ENCODE results near the gene EEIG2. TPM values are rescaled to one million over a fixed set of nuclear protein-coding genes. Genes with fewer than 3 reads are reported as not detected.

The EEIG2 gene
- 7.7 and 20.8 TPM in 2 replicates for total RNA-seq (2011; cell fraction: chromatin; rRNA removed; ENCODE audit: low replicate concordance)
- 3.3 and 4.5 TPM in 2 replicates for total RNA-seq (2011; cell fraction: nucleolus; rRNA removed)
- 9.1 and 18.0 TPM in 2 replicates for total RNA-seq (2011; cell fraction: nucleoplasm; rRNA removed)
- 13.9 and 14.5 TPM in 2 replicates for total RNA-seq (2014; rRNA removed)
- total RNA-seq (2014; rRNA removed; fragmentation: Illumina TruSeq; extraction: Trizol): 26.9 and 27.3 TPM in 2 replicates
- 21.8 and 24.4 TPM in 2 replicates for total RNA-seq (2015; rRNA removed; fragmentation: Illumina TruSeq; extraction: Trizol)
- total RNA-seq (2021): 21.0 and 22.8 TPM in 2 replicates
- 18.8 and 21.1 TPM in 2 replicates for polyA plus RNA-seq (2011; rRNA removed)
- polyA plus RNA-seq (2011; cell fraction: cytosol; rRNA removed): 4.0 and 10.7 TPM in 2 replicates
- 6.8 and 10.7 TPM in 2 replicates for polyA plus RNA-seq (2011; cell fraction: nucleus; rRNA removed)
- polyA plus RNA-seq (2012): 10.8 and 18.5 TPM in 2 replicates
- 11.8 and 15.2 TPM in 2 replicates for polyA plus RNA-seq (2014; fragmentation: Illumina TruSeq; extraction: Trizol)
- 1 to 10 TPM; 6.1 to 8.0 TPM for polyA plus RNA-seq (2014; fragmentation: Nextera tagmentation; extraction: Ambion mirVana)
- 12.2 and 12.7 TPM in 2 replicates for polyA plus RNA-seq (2014; rRNA removed)
- polyA minus RNA-seq (2011; rRNA and poly(A)+ RNA removed): 30.8 and 35.3 TPM in 2 replicates
- 13.7 and 16.0 TPM in 2 replicates for polyA minus RNA-seq (2011; cell fraction: cytosol; rRNA and poly(A)+ RNA removed)
- polyA minus RNA-seq (2011; cell fraction: nucleus; rRNA and poly(A)+ RNA removed): 6.6 and 11.7 TPM in 2 replicates
- percentile 78 among the genes with signal in this experiment for Bru-seq, nascent RNA
- percentile 81 among the genes with signal in this experiment for BruChase-seq, experiment 1, labeled RNA remaining after a 2-hour chase
- percentile 83 among the genes with signal in this experiment for BruChase-seq, experiment 2, labeled RNA remaining after a 6-hour chase
- long read RNA-seq, experiment 1, full-length matches to known transcripts: 74 of 92 reads
- long read RNA-seq, experiment 1, partial matches to known transcripts: 2 of 92 reads
- long read RNA-seq, experiment 1, other reads (novel, unspliced or antisense): 16 of 92 reads
- long read RNA-seq, experiment 2, partial matches to known transcripts: 1 of 8 reads
- long read RNA-seq, experiment 2, other reads (novel, unspliced or antisense): 7 of 8 reads
- long read RNA-seq, experiment 3, partial matches to known transcripts: 0 of 2 reads
- long read RNA-seq, experiment 3, other reads (novel, unspliced or antisense): 2 of 2 reads

- Histone ChIP-seq H3K4me2 (ENCODE audit: insufficient read depth, low read length) (peak within 1 kb of the TSS; percentile 92), H3K36me3 (ENCODE audit: control insufficient read depth, insufficient read depth, low read length) (no peaks in the 10 kb centered on the region), H3K9me1 (ENCODE audit: control insufficient read depth, insufficient read depth, low read length) (no peaks in the 10 kb centered on the region), H3K79me2 (ENCODE audit: control insufficient read depth, insufficient read depth, low read length) (peaks cover 42% of the 10 kb centered on the region), H3K27ac (ENCODE audit: extremely low read depth, low read depth, low read length) (peak within 1 kb of the TSS; percentile 78), H4K20me1 (replicated peaks; ENCODE audit: control insufficient read depth, insufficient read depth, low read length) (no peaks in the 10 kb centered on the region), H3K4me3 (peak within 1 kb of the TSS; percentile 57), H3K9me3 (replicated peaks; ENCODE audit: control insufficient read depth, insufficient read depth, low read depth, low read length) (no peaks in the 10 kb centered on the region), H3K27me3 (ENCODE audit: control insufficient read depth in 2 of 2, insufficient read depth in 2 of 2, low read length in 2 of 2) (no peaks in the 10 kb centered on the region), H2AFZ (ENCODE audit: low read depth, low read length) (peak within 1 kb of the TSS; percentile 94), H3K9ac (ENCODE audit: insufficient read depth in 1 of 2, low read depth in 2 of 2, low read length in 2 of 2) (peak within 1 kb of the TSS; percentile 68 to 93), H3K4me1 (replicated peaks in 1 of 2; ENCODE audit: control insufficient read depth in 2 of 2, insufficient read depth in 2 of 2, low read length in 2 of 2) (peaks cover 25 to 51% of the 10 kb centered on the region in 2 experiments)
- in situ Hi-C loops (cut with MboI): loop anchor here (5.0 kb wide), 1 partner anchor 47 kb away; no protein-coding TSS in a partner anchor
- DNase-seq (ENCODE audit: extremely low read depth in 1 of 4, low spot score in 3 of 4) (peak; percentile 94 to 96 (median 96)), FAIRE-seq (peak; percentile 78), ATAC-seq (peak; percentile 84)
- POLR2A ChIA-PET: interaction anchor here (0.5 to 3.9 kb wide), 19 partner anchors 8 to 347 kb away, joined by 3 to 23 read pairs (median 3); no protein-coding TSS in a partner anchor
- CTCF ChIA-PET (ENCODE audit: low intra/inter-chr PET ratio): interaction anchor here (0.7 to 4.4 kb wide), 3 partner anchors 32 to 47 kb away, joined by 3 to 69 read pairs (median 5); no protein-coding TSS in a partner anchor
- WGBS (ENCODE audit: insufficient coverage, low coverage, missing lambda C conversion rate): 3% methylated on average over 28 of the region's 59 CpGs
- BruUV-seq (replicated peaks): TSS peak; percentile 91
- intact Hi-C loops (cut with micrococcal nuclease): loop anchor here (2.0 to 5.0 kb wide), 4 partner anchors 27 to 338 kb away; no protein-coding TSS in a partner anchor
- TF ChIP-seq HNRNPL (IDR thresholded peaks at IDR 0.05; ENCODE audit: low read depth, low read length) (no peak), THRA (IDR thresholded peaks at IDR 0.05) (no peak), PBX2 (CRISPR knock-in tag; IDR thresholded peaks at IDR 0.05; ENCODE audit: low read depth) (no peak), PBX2 (tag; conservative IDR thresholded peaks at IDR 0.05; ENCODE audit: low read depth) (0 out of 2 replicates have a peak, but pooled peaks have one; percentile 17), ARID2 (IDR thresholded peaks at IDR 0.05) (no peak), ZNF384 (IDR thresholded peaks at IDR 0.05; ENCODE audit: low read depth, low read length) (peak; percentile 86), NFRKB (IDR thresholded peaks at IDR 0.05; ENCODE audit: low read depth) (peak; percentile 46; the same call in 1 of the 2 replicates), HIVEP1 (CRISPR knock-in tag; IDR thresholded peaks at IDR 0.05) (no peak), RBM25 (IDR thresholded peaks at IDR 0.05; ENCODE audit: low read depth, low read length, severe bottlenecking) (peak; percentile 48), MAZ (CRISPR knock-in tag; conservative IDR thresholded peaks at IDR 0.05 in 1 of 2, IDR thresholded peaks at IDR 0.05 in 1 of 2) (peak; percentile 75 to 81), ZNF830 (CRISPR knock-in tag; IDR thresholded peaks at IDR 0.05) (no peak), ZNF12 (CRISPR knock-in tag; IDR thresholded peaks at IDR 0.05) (no peak)
These were observed at the start of gene EEIG2 for GRCh38 chr1:108559215-108560186. Gene EEIG2 (plus strand): TSS chr1:108560100. CDS start chr1:108560429, 329 bp downstream.

Measured in K562 (cell line).